HEK293T (cell line): Measurements from ENCODE around the gene KCNF1.

Experiments
- CTCF ChIA-PET: fragments of 350-600 bp; formaldehyde crosslinking; extraction: SDS; loops from one replicate; lab custom pipeline; 2021; ENCODE audit warnings: antibody characterized with exemption, inconsistent platforms; lab: Yijun Ruan, JAX
- POLR2A ChIA-PET: fragments of 350-600 bp; formaldehyde crosslinking; extraction: SDS; loops from one replicate; lab custom pipeline; 2020; ENCODE audit warnings: antibody characterized with exemption, inconsistent platforms; lab: Yijun Ruan, JAX
- DNase-seq: peaks from one replicate; pipeline ENCODE4 v3.0.0; 2012; ENCODE audit warnings: mixed read lengths; ENCODE audit errors: extremely low spot score
- ARNT ChIP-seq: fragments of 450-650 bp; IDR thresholded peaks from 2 replicates; pipeline ENCODE4 v1.6.1; 2017; ENCODE audit warnings: mild to moderate bottlenecking
- BHLHE40 ChIP-seq: fragments of 450-650 bp; IDR thresholded peaks from 2 replicates; pipeline ENCODE4 v1.6.1; 2016; ENCODE audit warnings: mild to moderate bottlenecking, moderate library complexity, borderline replicate concordance
- CTBP1 ChIP-seq: fragments of 450-650 bp; IDR thresholded peaks from 2 replicates; pipeline ENCODE4 v1.6.1; 2016; ENCODE audit warnings: borderline replicate concordance
- ELF4 ChIP-seq: fragments of 450-650 bp; IDR thresholded peaks from 2 replicates; pipeline ENCODE4 v1.6.1; 2017; ENCODE audit warnings: antibody characterized with exemption
- FOXA1 ChIP-seq: fragments of 450-650 bp; IDR thresholded peaks from 2 replicates; pipeline ENCODE4 v1.6.1; 2016; ENCODE audit warnings: mild to moderate bottlenecking
- FOXM1 ChIP-seq: fragments of 450-650 bp; IDR thresholded peaks from 2 replicates; pipeline ENCODE4 v1.6.1; 2017; ENCODE audit warnings: mild to moderate bottlenecking, borderline replicate concordance
- HDGF ChIP-seq: fragments of 450-650 bp; IDR thresholded peaks from 2 replicates; pipeline ENCODE4 v1.6.1; 2017; ENCODE audit warnings: antibody characterized with exemption, borderline replicate concordance
- L3MBTL2 ChIP-seq: fragments of 450-650 bp; conservative IDR thresholded peaks from 2 replicates; pipeline ENCODE4 v1.6.1; 2016; ENCODE audit warnings: mild to moderate bottlenecking
- LEF1 ChIP-seq: fragments of 450-650 bp; IDR thresholded peaks from 2 replicates; pipeline ENCODE4 v1.6.1; 2017; ENCODE audit warnings: mild to moderate bottlenecking, borderline replicate concordance
- NFRKB ChIP-seq: fragments of 450-650 bp; IDR thresholded peaks from 2 replicates; pipeline ENCODE4 v1.6.1; 2016; ENCODE audit warnings: mild to moderate bottlenecking, moderate library complexity
- SP1 ChIP-seq: fragments of 450-650 bp; IDR thresholded peaks from 2 replicates; pipeline ENCODE4 v1.6.1; 2017
- SUZ12 ChIP-seq: fragments of 450-650 bp; IDR thresholded peaks from 2 replicates; pipeline ENCODE4 v1.6.1; 2016; ENCODE audit warnings: mild to moderate bottlenecking
- TARDBP ChIP-seq: fragments of 450-650 bp; IDR thresholded peaks from 2 replicates; pipeline ENCODE4 v1.6.1; 2016
- ZNF384 ChIP-seq: fragments of 450-650 bp; IDR thresholded peaks from 2 replicates; pipeline ENCODE4 v1.6.1; 2016
- TF ChIP-seq, protein P1 (sequence below): fragments of 450-650 bp; IDR thresholded peaks from 2 replicates; pipeline ENCODE4 v1.6.1; 2016

KCNF1 gene, protein sequence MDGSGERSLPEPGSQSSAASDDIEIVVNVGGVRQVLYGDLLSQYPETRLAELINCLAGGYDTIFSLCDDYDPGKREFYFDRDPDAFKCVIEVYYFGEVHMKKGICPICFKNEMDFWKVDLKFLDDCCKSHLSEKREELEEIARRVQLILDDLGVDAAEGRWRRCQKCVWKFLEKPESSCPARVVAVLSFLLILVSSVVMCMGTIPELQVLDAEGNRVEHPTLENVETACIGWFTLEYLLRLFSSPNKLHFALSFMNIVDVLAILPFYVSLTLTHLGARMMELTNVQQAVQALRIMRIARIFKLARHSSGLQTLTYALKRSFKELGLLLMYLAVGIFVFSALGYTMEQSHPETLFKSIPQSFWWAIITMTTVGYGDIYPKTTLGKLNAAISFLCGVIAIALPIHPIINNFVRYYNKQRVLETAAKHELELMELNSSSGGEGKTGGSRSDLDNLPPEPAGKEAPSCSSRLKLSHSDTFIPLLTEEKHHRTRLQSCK

DNA sequence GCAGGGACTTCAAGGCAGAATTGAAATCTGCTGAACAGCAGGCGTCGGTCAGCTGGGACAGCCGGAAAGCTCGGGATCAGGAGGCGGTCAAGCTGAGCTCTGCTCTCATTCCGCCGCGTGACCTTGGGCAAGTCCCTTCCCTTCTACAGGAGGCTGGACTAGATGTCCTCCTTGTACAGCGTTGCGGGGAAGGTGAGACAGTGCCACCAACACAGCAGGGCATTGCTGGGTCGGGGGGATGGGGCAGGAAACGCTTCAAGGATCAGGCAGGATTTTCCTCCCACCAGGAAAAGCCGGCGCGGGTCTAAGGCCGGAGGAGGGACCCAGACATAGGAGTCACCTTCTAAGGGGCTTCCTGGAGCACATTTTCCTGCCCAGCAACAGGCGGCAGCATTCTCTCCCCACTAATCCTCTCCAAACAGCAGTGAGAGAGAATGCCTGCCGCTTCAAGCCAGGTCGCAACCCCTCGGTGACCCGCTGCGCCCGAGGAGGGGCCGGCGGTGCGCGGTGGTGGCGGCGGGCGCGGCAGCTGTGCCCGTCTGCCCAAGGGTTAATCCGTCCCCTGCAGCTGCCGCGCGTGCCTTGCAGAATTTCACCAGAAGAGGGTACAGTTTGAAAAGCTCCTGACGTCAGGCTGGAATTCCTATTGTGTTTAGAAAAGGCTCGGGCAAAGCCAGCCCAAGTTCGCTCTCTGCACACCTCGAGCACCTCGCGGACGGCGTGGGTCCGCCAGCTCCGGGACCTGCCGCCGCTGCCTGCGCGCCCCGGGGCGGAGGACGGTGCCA lies at the start of gene KCNF1:
KCNF1 (plus strand) TSS at position 644 of the 785 bp plus-strand sequence. CDS start 493 bp downstream, outside the sequence.
- CTCF ChIA-PET, result interaction anchor here (1.0 to 2.6 kb wide), 3 partner anchors 79 to 213 kb away, joined by 3 to 7 read pairs (median 4); no protein-coding TSS in a partner anchor
- DNase-seq, result peak; percentile 52
- POLR2A ChIA-PET, result interaction anchor here (0.8 kb wide), 1 partner anchor 213 kb away, joined by 3 read pairs; no protein-coding TSS in a partner anchor
- TF ChIP-seq SP1, result no peak
- TF ChIP-seq L3MBTL2, result 0 out of 2 replicates have a peak, but pooled peaks have one; percentile 24

DNA sequence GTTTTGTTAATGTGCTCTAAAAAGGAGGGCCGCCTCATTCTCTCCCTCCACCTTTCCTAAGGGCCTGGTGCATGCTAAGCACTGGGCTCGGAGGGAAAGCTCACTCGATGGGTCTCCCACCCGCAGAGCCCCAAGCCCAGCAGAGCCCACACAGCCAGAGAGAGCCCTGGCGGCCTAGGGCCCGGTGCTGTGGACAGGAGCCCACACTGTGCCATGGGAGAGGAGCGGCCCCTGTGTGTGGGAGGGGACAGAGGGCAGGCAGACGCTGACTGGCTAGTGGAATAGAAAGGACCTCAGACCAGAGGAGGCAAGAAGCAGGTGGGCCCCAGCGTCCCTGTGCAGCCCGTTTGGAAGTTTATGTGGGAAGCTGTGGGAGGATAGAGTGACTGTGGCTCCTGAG lies 49.4 kb upstream of the KCNF1 start:
- TF ChIP-seq FOXA1, result no peak
- TF ChIP-seq CTBP1, result no peak
- TF ChIP-seq SUZ12, result no peak
- TF ChIP-seq LEF1, result no peak
- CTCF ChIA-PET, result no interaction called here
- no peak for DNase-seq
- POLR2A ChIA-PET, result no interaction called here

DNA sequence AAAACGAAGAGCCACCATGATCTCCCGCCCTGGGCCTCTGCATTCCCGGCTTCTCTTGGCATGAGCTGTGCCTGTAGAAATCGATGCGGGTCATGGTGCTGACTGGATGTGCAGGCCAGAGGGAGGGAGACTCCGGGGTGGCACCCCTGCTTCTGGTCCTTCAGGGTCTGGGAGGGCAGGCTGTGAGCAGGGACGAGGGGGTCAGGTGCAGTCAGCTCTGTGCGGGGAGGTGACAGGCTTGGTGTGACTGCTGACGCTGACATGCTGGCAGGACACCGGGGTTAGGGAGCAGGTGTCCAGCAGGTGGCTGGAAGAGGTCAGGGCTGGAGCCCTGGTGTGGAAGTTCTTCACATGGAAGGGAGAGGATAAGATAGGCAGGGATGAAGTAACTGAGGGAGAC lies 48.7 kb upstream of the KCNF1 start:
- ChIA-PET POLR2A (no interaction called here), CTCF (no interaction called here)
- DNase-seq, result no peak
- TF ChIP-seq ARNT (no peak), HDGF (no peak), SP1 (no peak), LEF1 (no peak), ZNF384 (no peak), CTBP1 (no peak)

DNA sequence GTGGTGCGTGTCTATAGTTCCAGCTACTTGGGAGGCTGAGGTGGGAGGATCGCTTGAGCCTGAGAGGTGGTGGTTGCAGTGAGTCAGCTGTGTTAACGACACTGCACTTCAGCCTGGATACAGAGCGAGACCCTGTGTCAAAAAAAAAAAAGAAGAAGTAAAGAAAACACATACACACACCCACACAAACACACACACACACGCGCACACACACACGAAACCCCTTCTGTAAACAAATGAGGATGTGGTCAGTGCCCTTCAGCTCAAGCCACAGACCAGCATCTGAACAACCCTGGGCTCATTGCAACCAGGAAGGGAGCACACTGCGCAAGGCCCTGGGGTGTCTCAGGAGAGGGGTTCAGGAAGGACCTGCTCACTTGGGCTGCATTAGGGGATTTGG lies 47.9 kb upstream of the KCNF1 start:
- TF ChIP-seq BHLHE40, result no peak
- TF ChIP-seq, protein P1, sequence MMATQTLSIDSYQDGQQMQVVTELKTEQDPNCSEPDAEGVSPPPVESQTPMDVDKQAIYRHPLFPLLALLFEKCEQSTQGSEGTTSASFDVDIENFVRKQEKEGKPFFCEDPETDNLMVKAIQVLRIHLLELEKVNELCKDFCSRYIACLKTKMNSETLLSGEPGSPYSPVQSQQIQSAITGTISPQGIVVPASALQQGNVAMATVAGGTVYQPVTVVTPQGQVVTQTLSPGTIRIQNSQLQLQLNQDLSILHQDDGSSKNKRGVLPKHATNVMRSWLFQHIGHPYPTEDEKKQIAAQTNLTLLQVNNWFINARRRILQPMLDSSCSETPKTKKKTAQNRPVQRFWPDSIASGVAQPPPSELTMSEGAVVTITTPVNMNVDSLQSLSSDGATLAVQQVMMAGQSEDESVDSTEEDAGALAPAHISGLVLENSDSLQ, result no peak
- no peak for TF ChIP-seq ARNT
- no peak for TF ChIP-seq TARDBP
- TF ChIP-seq NFRKB, result no peak
- TF ChIP-seq ZNF384, result no peak
- no peak for TF ChIP-seq FOXM1

DNA sequence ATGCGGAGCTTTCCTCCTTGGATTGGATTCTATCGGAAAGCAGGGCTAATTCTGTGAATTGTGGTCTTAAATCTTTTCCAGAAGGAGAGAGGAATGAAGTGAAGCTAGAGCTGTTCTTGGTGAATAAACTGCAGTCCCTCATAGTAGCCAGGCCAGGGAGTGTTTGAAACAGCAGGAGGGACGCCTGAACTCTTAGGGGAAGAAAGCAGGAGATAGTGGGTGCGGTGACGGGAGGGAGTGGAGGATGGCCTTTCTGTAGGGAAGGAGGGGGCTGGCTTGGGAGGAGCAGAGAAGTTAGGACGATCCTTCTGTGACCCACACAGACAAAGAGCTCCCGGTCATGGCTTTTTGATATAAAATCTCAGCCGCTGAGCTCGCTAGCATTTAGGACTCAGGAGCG lies 47.5 kb upstream of the KCNF1 start:
- ChIA-PET POLR2A (no interaction called here), CTCF (interaction anchor here (0.6 to 1.4 kb wide), 3 partner anchors 20 to 807 kb away, joined by 3 to 7 read pairs (median 3); no protein-coding TSS in a partner anchor)
- DNase-seq, result no peak
- TF ChIP-seq NFRKB, result no peak
- no peak for TF ChIP-seq SUZ12
- TF ChIP-seq, protein P1, result no peak
- no peak for TF ChIP-seq L3MBTL2
- TF ChIP-seq SP1, result no peak
- no peak for TF ChIP-seq LEF1
- TF ChIP-seq ELF4, result no peak
- TF ChIP-seq ARNT, result no peak
- TF ChIP-seq BHLHE40, result no peak

More for the DNA sequence above, 47.9 kb upstream of the KCNF1 start:
- ChIA-PET CTCF (interaction anchor here (0.9 to 1.4 kb wide), 2 partner anchors 20 to 28 kb away, joined by 3 to 7 read pairs; no protein-coding TSS in a partner anchor), POLR2A (no interaction called here)
- DNase-seq, result no peak

DNA sequence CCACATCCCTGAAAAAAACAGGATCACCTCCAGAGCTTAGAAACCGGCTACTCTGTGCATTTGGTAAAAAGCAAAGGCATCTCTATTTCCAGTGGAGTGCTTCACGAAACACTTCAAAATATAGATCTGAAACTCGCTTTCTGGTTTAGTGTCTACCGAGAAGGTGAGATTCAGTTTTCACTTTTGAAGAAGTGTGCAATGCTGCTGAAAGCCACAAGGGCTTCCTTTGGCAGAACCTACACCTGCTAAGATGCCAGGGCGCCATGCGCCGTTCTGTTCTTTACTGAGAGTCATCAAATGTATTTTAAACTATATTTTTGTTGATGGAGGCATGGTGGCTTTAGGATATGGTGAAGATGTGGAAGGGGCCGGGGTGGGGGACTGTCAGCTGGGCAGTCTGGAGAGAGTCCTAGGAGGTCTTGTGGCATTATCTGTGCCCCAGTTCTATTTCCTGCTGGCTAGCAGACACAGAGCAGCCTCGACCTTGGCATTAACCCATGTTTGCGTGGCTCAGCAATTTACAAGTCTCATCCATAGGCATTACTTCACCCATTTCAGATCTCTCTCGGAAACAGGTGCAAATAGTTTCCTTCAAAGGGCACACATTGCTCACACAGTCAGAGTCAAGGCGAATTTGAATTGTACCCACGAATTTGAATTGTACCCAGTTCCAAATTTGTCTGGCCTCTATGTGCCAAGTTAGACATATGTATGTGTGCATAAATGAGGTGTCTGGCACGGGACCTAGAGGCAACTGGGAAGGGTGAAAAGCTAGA lies 46.7 kb upstream of the KCNF1 start:
- TF ChIP-seq SUZ12 (no peak), NFRKB (no peak), FOXA1 (no peak), LEF1 (no peak), ZNF384 (no peak), SP1 (no peak), TARDBP (no peak)
- TF ChIP-seq, protein P1, result no peak
- POLR2A ChIA-PET, result no interaction called here
- no peak for DNase-seq
- CTCF ChIA-PET, result interaction anchor here (0.6 to 1.4 kb wide), 3 partner anchors 21 to 808 kb away, joined by 3 to 7 read pairs (median 3); no protein-coding TSS in a partner anchor
